NCI-H345 treated with DMSO at 0.1 percent for 48 hours (cell line): ENCODE results near the gene ACOX1.

ENCODE experiments used
- DNase-seq: peaks from one replicate; lab custom pipeline; 2025; ENCODE audit not compliant: unreplicated experiment; lab: John Stamatoyannopoulos, UW

Gene ACOX1

DNA sequence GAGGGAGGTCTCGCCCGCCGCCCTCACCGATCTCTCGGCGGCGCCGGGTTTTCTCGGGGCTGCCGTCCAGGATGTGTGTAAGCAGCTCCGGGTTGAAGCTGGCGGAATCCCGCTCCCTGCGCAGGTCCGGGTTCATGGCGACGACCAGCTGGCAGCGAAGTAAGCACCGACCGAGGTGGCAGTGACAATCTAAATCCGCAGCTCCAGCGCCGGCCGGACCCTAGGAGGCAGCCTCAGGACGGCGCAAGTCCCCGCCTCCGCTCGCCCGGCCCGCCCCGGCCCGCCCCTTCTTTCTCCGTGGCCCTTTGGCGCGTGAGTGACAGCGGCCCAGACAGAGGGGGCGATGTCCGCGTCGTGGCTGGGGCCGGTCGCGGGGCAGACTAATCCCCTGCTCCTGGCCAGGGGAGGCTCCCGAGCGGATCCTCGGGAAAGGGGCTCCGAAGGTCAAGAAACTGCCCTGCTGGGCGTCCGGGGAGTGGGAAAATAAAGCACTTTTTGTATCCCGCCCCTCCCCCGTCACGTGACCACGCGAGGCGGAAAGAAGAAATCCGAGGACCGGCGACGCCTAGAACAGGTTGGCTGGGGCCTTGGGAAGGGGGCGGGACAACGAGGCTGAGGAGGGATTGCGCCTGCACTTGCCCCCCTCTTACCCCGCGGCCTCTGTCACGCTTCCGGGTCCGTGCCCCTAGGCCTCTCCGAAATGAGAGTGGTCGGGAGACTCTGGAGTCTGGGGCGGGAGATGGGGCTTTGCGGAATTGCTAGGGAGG lies at the start of gene ACOX1, which contains the start of gene TEN1:
ACOX1 (minus strand) TSS at position 229 of the 767 bp plus-strand sequence; CDS start at position 136, 93 bp downstream.
TEN1 (plus strand) TSS at position 303 of the 767 bp plus-strand sequence. CDS start 6,953 bp downstream, outside the sequence.
- peak; percentile 97 for DNase-seq

DNA sequence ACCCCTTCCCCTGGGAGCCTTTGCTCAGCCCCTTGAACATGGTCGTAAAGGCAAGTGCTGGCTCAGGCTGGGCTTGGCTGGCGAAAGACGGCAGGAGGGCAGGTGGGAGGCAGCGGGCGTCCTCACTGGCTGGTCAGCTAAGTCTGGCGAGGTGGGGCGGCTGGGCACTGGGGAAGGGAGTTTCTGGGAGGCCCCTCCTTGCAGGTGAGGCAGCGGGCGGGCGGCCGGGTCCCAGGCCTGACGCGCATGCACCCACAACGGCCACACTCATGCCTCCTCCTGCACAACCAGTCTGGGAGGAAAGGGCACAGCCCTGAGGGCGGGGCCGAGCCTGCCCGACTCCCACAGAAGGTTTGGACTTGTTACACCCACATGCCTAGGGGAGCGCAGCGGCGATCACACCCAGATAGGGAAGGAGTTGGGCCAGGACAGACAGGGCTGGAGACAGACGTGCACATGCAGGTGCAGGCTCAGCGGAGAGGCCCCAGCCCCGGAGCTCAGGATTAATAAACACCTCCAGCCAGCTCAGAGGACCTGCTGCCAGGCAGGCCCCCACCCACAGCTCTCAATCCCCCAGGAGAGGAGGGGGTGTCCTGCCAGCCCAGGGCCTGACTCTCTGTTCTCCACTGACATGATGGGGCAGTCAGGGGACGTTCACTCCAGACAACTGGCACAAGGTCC lies 48.3 kb upstream of the ACOX1 start, which contains the start of gene EVPL:
EVPL (minus strand) TSS at position 148 of the 681 bp plus-strand sequence; CDS start at position 40, 108 bp downstream.
- DNase-seq, result no peak

DNA sequence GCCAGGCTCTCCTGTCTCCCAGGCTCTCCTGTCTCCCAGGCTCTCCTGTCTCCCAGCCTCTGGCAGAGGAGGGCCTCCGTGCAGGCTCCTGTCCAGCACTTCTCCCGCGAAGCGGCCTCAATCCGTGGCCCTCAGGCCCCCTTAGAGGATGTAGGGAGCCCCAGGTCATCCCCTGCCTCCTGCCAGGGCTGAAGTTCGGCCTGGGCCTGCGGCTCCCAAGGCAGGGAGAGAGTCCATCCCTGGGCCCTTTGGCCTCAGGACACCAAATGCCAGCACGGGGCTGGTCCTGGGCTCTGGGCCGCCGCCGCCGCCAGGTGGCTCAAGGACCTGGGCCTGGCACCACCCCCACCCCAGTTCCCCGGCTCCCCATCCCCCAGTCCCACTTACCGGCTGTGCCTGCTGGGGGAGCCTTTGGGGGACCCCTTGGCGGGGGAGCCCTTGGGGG lies 47.8 kb upstream of the ACOX1 start:
- DNase-seq, result no peak

DNA sequence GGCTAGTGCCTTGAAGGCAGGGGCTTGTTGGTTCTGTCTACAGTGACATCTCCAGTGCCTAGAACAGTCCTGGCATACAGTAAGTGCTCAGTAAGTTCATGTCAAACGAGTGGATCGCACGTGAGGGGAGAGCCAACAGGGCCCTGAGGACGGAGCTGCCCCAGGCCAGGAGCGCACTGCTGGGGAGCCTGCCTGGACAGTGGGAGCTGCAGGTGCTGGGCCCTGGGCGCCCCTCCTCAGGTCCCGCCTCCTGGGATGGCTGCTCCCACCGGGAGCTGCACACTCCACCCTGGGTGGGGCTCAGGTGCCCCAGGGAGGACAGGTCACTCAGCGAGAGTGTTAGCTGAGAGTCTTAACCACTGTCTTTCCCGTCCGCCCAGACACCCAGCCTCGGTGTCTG lies 46.3 kb upstream of the ACOX1 start:
- no peak for DNase-seq

DNA sequence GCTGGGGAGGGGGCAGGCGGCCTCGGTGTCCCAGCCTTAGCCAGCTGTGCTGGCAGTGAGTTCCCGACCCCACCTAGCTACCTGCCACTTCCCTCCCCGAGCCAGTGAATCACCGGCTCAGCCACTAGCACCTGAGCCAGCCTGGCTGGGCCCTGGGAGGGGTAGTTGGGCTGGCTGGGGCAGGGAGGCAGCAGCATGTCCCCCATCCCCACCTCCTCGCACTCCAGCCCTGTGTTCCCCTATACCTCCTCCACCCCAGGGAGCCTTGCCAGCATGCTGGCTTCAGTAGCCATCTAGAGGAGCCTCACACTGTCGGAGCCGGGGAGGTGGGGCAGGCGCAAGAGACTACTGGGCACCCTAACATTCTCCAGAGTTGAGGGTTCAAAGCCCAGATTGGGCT lies 45.4 kb upstream of the ACOX1 start:
- DNase-seq, result no peak

DNA sequence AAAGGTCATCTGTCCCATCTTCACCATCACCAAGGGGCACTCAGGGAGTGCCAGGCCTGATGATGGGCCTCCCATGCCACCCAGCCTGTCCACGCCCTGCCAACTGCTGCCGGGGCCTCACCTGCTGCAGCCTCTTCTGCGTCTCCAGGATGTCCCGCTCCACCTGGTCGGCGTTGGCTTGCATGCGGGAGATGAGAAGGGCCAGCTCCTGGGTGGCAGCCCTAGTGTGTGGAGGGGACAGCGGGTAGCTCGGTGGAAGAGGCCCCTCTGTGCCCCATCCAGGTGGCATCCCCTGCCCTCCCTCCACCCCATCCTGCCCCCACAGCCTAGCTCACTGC lies 44.9 kb upstream of the ACOX1 start:
- DNase-seq, result no peak

DNA sequence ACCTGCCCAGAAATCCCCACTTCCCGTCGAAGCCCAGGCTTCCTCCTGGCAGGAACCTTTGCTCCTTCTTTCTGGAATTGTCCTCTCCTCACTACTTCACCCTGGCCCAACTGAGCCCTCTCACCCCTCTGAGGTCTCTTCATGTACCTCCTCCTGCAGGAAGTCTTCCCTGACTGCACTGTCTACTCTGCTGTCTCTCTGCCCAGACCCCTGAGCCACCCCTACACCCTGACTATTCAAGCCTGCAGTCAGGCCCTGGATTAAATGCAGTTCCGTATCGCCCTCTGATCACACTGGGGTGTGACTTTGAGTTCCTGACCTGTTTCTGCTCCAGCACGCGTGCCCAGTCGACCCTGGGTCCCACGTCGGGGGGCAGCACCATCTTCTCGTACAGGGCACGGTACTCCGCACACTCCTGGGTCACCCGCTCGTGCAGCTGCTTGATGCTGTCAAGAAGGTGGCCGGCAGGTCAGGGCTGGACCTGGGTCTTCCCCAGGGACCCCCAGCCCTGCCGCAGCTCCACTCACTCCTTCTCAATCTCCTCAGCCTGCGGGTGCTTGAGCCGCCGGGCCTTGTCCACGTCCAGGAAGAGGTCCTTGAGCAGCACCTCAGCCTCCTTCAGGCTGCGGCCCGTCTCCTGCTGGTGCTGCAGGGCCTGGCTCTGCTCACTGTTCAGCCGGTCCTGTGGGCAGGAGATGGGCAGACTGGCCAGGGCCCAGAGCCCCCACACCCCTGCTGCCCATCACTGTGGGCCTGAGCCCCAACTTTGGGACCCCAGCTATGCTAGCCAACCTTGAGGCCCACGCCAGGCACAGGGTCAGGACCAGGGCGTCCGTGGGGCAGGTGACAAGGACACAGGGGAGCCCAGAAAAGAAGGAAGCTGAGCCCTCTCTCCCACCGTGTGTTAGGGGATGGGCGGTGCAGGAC lies 44.3 kb upstream of the ACOX1 start:
- no peak for DNase-seq

DNA sequence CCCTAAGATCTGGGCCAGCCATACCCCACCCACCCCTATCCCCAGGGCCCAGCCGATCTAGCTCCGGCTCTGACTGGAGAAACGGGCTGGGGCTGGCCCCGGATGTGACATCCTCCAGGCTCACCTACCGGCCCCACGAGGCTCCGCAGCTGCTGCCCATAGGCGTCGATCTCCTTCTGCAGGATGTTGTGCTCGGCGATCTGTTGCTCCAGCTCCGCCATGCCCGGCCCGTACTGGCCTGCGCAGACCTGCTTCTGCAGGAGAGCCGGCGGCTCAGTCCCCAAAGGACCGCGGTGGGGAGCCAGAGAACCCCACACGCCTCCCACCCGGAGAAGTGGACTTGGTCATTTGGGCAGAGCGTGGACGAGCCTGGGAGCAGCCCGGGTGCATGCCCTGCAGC lies 43.3 kb upstream of the ACOX1 start:
- DNase-seq, result no peak

DNA sequence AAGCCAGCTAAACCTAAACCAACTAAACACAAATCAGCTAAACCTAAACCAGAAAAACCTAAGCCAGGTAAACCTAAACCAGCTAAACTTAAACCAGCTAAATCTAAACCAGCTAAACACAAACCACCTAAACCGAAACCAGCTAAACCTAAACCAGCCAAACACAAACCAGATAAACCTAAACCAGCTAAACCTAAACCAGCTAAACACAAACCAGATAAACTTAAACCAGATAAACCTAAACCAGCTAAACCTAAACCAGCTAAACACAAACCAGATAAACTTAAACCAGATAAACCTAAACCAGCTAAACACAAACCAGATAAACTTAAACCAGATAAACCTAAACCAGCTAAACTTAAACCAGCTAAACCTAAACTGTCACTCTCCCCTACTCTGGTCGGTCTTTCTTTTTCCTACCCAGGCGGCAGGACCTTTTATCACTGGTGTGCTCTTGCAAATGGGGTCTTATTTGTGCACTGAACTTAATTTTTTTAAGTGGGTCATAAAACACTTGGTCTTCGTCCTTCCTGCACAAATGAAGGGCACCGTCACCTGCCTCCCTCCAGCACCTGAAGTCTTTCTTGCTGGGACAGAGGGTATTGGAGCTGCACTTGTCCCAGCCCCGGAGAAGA lies 41.0 kb upstream of the ACOX1 start:
- no peak for DNase-seq

DNA sequence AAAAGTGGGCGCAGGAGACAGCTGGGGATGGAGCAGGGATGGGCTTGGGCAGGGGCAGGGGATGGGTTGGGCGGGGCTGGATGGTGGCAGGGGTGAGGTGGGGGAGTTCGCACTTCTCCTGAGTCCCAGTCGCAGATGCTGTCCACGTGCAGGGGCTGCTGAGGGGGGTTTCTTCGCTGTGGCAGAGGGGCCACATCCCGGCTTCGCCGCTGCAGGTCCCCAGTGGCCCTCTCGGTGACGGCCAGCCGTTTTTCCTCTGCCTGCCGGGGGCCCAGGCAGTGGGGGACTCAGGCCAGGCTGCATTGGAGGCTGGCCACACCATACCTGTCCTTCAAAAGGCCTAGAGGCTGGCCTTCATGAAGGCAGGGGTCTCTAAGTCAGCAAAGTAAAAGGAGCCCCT lies 39.8 kb upstream of the ACOX1 start:
- no peak for DNase-seq

DNA sequence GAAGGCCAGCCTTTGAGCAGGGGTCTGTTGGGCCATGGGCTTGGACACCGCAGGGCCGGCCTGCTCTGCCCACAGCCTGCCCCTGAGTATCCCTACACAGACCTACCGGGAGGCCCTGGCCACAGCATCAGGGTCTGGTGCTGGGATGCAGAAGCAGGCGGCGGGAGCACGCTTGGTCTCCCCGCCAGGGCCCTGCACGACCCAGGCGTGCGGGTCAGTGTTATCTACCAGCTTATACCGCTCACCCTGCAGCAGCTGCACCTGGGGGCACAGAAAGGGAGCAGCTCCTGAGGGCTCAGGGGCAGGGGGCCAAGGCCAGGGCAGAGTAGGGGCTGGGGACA lies 39.3 kb upstream of the ACOX1 start:
- DNase-seq, result no peak

DNA sequence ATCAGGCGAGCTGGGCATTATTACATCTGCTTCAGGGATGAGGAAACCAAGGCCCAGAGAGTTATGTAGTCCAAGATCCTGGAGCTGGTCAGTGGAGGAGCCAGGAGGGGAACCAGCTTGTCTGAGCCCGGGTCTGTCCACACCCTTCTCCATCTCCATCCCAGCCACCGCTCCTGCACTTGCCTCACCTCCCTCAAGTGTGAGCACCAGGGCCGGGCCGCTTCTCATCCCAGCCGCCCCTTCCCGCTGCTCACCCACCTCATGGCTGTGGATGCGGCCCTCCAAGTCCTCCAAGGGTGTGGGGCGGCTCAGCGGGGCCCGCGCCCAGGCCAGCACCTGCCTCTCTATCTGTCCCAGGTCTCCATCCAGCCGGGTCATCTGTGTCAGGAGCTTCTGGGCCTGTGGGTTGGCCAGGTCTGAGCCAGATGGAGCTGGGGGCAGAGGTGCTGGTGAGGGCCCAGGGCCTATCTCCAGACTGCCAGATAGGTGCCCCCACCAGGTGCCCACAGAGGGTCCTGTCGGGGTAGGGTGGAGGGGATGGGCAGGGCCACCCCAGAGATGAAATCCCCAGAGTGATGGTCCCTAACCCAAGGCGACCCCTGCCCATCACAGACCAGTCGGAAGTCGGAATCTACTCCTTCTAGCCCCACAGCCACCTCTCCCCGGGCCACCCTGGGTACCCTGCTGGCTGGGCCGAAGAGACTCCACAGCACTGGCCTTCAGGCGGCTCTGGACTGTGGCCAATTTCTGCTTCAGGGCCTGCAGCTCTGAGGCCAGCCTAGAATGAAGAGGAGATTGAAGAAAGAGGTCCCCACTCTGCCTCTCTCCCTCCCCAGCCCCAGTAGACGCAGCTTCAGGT lies 38.7 kb upstream of the ACOX1 start:
- DNase-seq, result no peak

DNA sequence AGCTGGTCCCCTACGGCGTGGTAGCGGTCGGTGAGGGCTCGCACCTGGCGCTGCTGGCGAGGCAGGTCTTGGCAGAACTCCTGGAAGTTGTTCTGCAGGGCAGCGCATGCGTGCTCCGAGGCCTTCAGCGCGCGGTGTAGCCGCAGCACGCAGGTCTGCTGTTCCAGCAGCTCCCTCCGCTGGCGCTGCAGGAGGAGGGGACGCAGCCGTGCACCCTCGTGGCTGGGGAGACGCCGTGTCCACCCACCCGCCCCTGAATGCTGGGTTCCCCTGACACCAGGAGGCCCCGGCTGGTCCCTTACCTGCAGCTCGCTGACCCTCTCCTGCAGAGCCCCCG lies 35.9 kb upstream of the ACOX1 start:
- DNase-seq, result no peak

DNA sequence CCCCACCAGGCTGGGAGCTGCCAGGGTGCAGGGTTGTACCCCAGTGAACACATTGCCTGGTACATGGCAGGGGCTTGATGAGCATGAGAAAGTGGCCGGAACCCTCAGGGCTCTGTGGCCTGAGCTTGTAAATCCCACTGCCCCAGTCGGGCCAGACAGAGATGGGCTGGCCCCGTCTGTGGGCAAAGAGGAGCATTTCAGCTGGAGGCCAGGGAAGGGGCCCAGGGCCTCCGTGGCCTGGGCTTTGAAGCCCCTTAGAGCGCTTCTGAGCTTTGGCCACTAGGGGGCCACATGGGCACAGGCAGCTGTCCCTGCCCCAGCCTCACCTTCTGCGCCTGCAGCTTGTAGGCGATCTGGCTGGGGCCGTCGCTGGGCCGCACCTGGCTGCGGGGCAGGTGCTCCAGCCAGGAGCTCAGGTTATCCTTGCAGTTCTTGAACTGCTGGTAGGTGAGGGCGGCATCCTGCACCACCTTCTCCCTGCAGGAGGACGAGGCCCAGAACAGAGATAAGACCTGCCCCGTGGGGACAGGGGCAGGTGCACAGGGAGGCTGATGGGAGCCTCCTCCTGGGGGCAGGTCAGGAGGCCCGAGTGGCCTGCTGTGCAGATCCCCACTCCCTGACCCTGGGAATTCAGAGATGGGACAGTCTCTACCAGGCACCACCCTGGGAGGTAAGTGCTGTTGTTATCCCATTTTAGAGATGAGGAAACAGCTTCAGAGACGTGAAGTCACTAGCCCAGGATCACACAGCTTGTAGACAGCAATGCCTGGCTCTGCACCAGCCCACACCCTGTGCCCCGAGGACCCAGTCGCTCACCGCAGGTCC lies 35.3 kb upstream of the ACOX1 start:
- peak; percentile 86 for DNase-seq

DNA sequence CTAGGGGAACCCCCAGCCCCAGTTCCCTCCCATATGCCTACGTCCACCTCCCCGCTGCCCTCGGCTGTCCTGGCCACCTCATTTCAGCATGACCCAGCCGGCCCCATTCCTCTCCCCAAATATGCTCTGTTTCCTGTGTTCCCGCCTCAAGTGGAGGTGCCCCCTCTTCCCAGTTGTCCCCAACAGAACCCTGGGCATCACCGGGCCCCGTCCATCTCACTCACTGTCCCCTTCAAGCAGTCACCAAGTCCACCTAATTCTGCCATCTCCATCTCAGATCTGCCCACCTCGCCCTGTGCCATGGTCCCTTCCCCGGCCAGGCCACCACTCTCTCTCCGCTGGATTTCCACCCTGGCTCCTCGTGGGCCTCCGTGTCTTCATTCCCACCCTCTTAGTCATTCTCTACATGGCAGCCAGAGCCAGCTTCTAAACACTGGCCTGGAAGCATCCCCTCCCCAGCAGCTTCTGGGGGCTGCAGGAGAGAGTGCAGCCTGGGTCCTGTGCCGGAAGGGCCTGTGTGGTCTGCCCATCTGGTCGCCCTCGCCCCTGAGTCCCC lies 34.5 kb upstream of the ACOX1 start:
- no peak for DNase-seq

DNA sequence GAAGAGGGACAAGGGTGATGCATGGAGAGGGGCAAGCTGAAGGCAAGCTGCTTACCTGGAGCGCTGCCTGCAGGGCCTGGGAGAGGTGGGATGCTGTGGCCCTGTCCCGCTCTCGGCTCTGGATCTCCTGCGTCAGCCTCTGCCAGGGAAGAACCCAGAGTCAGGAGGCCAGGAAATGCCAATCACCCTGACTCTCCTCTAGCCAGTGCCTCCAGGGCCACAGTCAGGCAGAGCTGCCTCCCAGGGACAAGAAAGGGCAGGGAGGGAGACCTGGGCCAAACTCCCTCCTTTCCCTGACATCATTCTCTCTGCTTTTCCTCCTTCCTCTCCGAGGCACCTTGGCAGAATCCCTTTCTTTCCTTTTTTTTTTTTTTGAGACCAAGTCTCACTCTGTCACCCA lies 33.0 kb upstream of the ACOX1 start:
- no peak for DNase-seq

DNA sequence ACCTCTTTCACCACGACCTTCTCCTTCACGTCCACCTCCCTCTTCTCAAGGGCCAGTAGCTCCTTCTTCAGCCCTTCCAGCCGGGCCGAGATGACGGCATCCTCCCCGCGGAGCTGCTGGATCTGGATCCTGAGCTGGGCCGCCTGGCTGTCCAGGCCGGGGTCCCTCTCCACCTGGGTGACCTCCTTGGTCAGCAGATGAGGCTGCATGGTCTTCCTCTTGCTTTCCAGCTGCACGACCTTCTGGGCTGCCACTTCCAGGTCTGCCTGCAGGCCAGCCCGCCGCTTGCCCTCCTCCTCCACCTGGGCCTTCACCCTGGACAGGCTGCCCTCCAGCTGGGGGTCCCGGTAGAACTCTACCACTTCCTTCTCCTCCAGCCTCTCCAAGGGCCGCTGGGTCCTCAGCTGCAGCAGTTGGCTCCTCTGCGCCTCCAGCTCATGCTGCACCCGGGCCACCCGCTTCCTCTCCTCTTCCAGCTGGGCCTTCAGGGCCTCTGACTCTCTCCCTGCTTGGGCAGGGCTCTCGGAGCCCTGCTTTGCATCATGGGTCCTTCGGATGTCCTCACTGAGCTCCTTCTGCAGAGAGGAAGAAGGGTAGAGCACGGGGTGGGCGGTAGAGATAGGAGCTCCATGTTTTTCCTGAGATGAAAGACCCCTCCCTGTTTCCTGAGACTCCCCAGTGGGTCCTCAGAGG lies 31.1 kb upstream of the ACOX1 start:
- no peak for DNase-seq

DNA sequence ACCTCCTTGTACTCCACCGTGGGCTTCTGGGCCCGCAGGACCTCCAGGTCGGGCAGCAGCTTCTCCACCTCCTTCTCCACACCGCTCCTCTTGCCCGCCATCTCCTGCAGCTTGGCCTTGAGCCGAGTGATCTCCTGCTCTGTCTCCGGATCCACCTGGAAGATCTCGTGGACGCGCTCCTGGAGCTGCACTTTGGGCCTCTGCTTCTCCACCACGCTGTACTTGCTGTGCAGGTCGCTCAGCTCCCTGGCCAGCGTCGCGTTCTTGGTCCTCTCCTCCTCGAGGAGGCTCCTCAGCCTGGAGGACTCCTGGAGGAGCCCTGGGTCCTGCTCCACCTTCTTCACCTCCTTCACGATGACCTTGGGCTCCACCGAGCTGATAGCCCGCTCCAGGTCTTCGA lies 30.5 kb upstream of the ACOX1 start:
- no peak for DNase-seq
